Measurements from ENCODE around the gene BCKDHB.

GRCh38 chr6:80250391-80250997 lies 144.0 kb downstream of the BCKDHB start:
- TF ChIP-seq POLR2A (IDR thresholded peaks at IDR 0.05) (no peak), CTCF (IDR thresholded peaks at IDR 0.05 in 8 of 11, conservative IDR thresholded peaks at IDR 0.05 in 3 of 11) (no peak), POLR2AphosphoS5 (IDR thresholded peaks at IDR 0.05) (no peak)
